Natural killer cell (primary cell): Measurements from ENCODE around the gene PCED1B. TPM values are rescaled to one million over a fixed set of nuclear protein-coding genes. Genes with fewer than 3 reads are reported as not detected.
"Not testable (repeated sequence)": the region's sequence is repeated elsewhere in the genome, so short reads cannot be mapped to it uniquely, and the experiment has no call there.

ENCODE experiments used
- ATAC-seq, 3 donors: fragments of 150-1000 bp in 2 of 3; fragments of 200-7000 bp in 1 of 3; cut with Tn5 transposase; 1 replicate in 1 of 3; 2 replicates in 2 of 3; pipeline ENCODE4 v1.10.0; 2021; ENCODE audit warnings: mild to moderate bottlenecking in 2 of 3, moderate library complexity in 2 of 3
- DNase-seq, 2 donors: peaks; one replicate each; pipeline versions ENCODE4 v3.0.0 to v3.0.0-alpha.2; 2013 to 2021; ENCODE audit warnings: mixed read lengths in 1 of 2
- H3K27ac ChIP-seq: one replicate; pipeline ENCODE4 v1.5.1; 2013; ENCODE audit warnings: mild to moderate bottlenecking, low read length
- H3K27me3 ChIP-seq: one replicate; pipeline ENCODE4 v1.6.1; 2013; ENCODE audit warnings: low read length; ENCODE audit not compliant: control insufficient read depth, insufficient read depth
- H3K36me3 ChIP-seq: one replicate; pipeline ENCODE4 v1.6.1; 2013; ENCODE audit warnings: low read length; ENCODE audit not compliant: control insufficient read depth, insufficient read depth
- H3K4me1 ChIP-seq: one replicate; pipeline ENCODE4 v1.6.1; 2013; ENCODE audit warnings: low read length; ENCODE audit not compliant: control insufficient read depth, insufficient read depth
- H3K4me3 ChIP-seq: one replicate; pipeline ENCODE4 v1.5.1; 2013; ENCODE audit warnings: low read length
- H3K9me3 ChIP-seq: one replicate; pipeline ENCODE4 v1.6.1; 2013; ENCODE audit warnings: low read length; ENCODE audit not compliant: control insufficient read depth, insufficient read depth
- H3K27ac Mint-ChIP-seq, 2 donors: one replicate each; pipeline ENCODE4 v1.8.0; 2022; ENCODE audit warnings: mild to moderate bottlenecking in 2 of 2, mixed read lengths in 2 of 2, moderate library complexity in 1 of 2
- H3K27me3 Mint-ChIP-seq, 2 donors: one replicate each; pipeline ENCODE4 v1.8.0; 2022; ENCODE audit warnings: low read depth in 2 of 2, mixed read lengths in 2 of 2
- H3K36me3 Mint-ChIP-seq: one replicate; pipeline ENCODE4 v1.8.0; 2022; ENCODE audit warnings: mixed read lengths
- H3K4me1 Mint-ChIP-seq, 2 donors: one replicate each; pipeline ENCODE4 v1.8.0; 2022; ENCODE audit warnings: mixed read lengths in 2 of 2
- H3K4me3 Mint-ChIP-seq: one replicate; pipeline ENCODE4 v1.8.0; 2022; ENCODE audit warnings: mild to moderate bottlenecking, moderate library complexity, mixed read lengths
- H3K9me3 Mint-ChIP-seq, 2 donors: one replicate each; pipeline ENCODE4 v1.8.0; 2022; ENCODE audit warnings: mixed read lengths in 2 of 2
- WGBS: methylation state at CpG from one replicate; pipeline ENCODE4 v1.1.7; 2013; ENCODE audit warnings: missing lambda C conversion rate; ENCODE audit not compliant: insufficient coverage; 5-methylcytosine and 5-hydroxymethylcytosine counted together
- intact Hi-C: fragments of 100-400 bp; cut with micrococcal nuclease; formaldehyde crosslinking; loops from one replicate; pipeline ENCODE4 v1.14.2; 2022
- total RNA-seq, 4 donors: library from RNA; stranded (reverse); fragments of 120-200 nt in 1 of 4; gene quantifications; one replicate each; pipeline versions ENCODE4 v1.2.3 to v1.2.4, GENCODE V29; 2013 to 2022
- TF ChIP-seq, protein P1 (sequence below): fragments of 200-600 bp; IDR thresholded peaks from one replicate; pipeline ENCODE4 v1.8.0; 2022; ENCODE audit warnings: antibody characterized with exemption

Gene PCED1B
- total RNA-seq, 3 donors from 2014 or later (not counting 1 experiment from before 2014, with no cell fraction given) = 30.2 to 35.9 (median 33.3) TPM

DNA sequence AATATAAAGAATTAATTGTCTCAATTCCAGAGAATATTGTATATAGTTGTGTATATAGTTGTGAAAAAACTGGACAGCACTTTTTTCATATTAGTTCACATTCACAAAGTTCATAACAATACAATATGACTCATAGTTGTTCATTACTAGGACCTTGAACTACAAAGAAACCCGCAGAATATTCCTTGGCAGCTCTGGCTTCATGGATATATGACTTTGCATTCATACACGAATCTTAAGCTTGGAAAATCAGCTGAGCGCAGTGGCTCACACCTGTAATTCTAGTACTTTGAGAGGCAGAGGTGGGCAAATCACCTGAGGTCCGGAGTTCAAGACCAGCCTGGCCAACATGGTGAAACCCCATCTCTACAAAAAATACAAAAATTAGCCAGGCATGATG, 38.1 kb upstream of the PCED1B start:
- H3K4me3 ChIP-seq = no peak overlapping the region
- 95% methylated on average over 4 of the region's 4 CpGs for WGBS
- H3K27ac ChIP-seq = no peak overlapping the region
- Mint-ChIP-seq H3K4me1 (no peaks in the 10 kb centered on the region), H3K9me3 (no peaks in the 10 kb centered on the region), H3K27me3 (peaks cover 2 to 8% of the 10 kb centered on the region in 2 donors), H3K4me3 (no peak overlapping the region), H3K36me3 (no peaks in the 10 kb centered on the region), H3K27ac (no peak overlapping the region)
- H3K9me3 ChIP-seq = no peaks in the 10 kb centered on the region
- TF ChIP-seq, protein P1, sequence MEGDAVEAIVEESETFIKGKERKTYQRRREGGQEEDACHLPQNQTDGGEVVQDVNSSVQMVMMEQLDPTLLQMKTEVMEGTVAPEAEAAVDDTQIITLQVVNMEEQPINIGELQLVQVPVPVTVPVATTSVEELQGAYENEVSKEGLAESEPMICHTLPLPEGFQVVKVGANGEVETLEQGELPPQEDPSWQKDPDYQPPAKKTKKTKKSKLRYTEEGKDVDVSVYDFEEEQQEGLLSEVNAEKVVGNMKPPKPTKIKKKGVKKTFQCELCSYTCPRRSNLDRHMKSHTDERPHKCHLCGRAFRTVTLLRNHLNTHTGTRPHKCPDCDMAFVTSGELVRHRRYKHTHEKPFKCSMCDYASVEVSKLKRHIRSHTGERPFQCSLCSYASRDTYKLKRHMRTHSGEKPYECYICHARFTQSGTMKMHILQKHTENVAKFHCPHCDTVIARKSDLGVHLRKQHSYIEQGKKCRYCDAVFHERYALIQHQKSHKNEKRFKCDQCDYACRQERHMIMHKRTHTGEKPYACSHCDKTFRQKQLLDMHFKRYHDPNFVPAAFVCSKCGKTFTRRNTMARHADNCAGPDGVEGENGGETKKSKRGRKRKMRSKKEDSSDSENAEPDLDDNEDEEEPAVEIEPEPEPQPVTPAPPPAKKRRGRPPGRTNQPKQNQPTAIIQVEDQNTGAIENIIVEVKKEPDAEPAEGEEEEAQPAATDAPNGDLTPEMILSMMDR = no peak
- no peak for ATAC-seq
- DNase-seq = no peak
- no peaks in the 10 kb centered on the region for H3K27me3 ChIP-seq
- no peaks in the 10 kb centered on the region for H3K36me3 ChIP-seq
- H3K4me1 ChIP-seq = no peaks in the 10 kb centered on the region
- intact Hi-C loops = no loop called here

DNA sequence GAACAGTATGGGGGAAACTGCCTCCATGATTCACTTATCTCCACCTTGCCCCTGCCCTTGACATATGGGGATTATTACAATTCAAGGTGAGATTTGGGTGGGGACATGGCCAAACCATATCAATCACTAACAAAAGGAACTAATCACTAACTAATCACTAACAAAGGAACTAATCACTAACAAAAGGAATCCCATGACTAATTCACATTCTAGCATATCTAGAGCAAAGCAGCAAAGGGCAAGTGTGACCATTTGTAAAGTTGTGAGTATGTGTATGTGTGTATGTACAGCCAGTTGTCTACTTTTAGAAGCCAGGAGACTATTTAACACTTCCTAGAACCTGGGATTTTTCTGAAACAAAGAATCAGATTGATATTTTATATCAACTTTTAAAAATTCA, 30.9 kb upstream of the PCED1B start:
- H3K4me3 Mint-ChIP-seq = no peak overlapping the region
- TF ChIP-seq, protein P1 = no peak
- peaks cover 3 to 8% of the 10 kb centered on the region in 2 donors for H3K27me3 Mint-ChIP-seq
- H3K9me3 Mint-ChIP-seq = peaks cover 2 to 7% of the 10 kb centered on the region in 2 donors
- intact Hi-C loops = no loop called here
- ATAC-seq (no peak), DNase-seq (no peak)
- peaks cover 11% of the 10 kb centered on the region for H3K36me3 Mint-ChIP-seq
- H3K27ac Mint-ChIP-seq = no peak overlapping the region
- no peaks in the 10 kb centered on the region for H3K4me1 Mint-ChIP-seq
- Histone ChIP-seq H3K4me1 (no peaks in the 10 kb centered on the region), H3K9me3 (peaks cover 10% of the 10 kb centered on the region), H3K36me3 (no peaks in the 10 kb centered on the region), H3K27ac (no peak overlapping the region), H3K27me3 (no peaks in the 10 kb centered on the region), H3K4me3 (no peak overlapping the region)

DNA sequence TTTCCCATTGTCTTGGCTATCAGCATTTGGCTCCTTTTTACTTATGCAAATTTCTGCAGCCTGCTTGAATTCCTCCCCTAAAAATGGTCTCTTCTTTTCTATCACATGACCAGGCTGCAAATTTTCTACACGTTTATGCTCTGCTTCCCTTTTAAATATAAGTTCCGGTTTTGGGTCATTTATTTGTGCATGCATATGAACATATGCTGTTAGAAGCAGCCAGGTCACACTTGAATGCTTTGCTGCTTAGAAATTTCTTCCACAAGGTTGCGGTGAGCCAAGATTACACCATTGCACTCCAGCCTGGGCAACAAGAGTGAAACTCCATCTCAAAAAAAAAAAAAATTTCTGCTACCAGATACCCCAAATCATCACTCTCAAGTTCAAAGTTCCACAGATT, 28.1 kb upstream of the PCED1B start:
- H3K27me3 ChIP-seq, intact Hi-C loops, H3K4me1 Mint-ChIP-seq, ATAC-seq, H3K4me3 Mint-ChIP-seq, H3K27ac ChIP-seq, DNase-seq, H3K4me1 ChIP-seq, H3K27ac Mint-ChIP-seq, H3K9me3 Mint-ChIP-seq, H3K27me3 Mint-ChIP-seq, H3K36me3 ChIP-seq, H3K4me3 ChIP-seq: not testable (repeated sequence)
- WGBS = 88% methylated on average over 3 of the region's 3 CpGs
- H3K9me3 ChIP-seq = peaks cover 10% of the 10 kb centered on the region
- peaks cover 11% of the 10 kb centered on the region for H3K36me3 Mint-ChIP-seq

DNA sequence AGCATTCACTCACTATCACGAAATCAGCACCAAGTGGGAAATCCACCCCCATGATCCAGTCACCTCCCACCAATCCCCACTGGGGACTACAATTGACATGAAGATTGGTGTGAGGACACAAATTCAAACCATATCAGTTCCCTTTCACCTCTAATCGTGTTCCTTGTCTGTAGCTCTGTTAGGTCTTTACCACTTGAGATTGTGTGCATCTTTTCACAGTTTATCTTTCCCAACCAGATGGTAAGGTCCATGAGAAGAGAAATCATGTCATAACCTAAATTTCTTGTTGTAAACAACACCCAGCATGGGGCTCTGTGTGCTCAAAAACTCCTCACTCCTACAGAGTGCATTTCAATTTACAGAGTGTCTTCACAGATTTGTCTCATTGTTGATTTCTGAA, 27.1 kb upstream of the PCED1B start:
- ATAC-seq = no peak
- Mint-ChIP-seq H3K27me3 (peaks cover 0 to 6% of the 10 kb centered on the region in 2 donors), H3K36me3 (peaks cover 11% of the 10 kb centered on the region)

More for the DNA sequence above, 27.1 kb upstream of the PCED1B start:
- Mint-ChIP-seq H3K4me3 (no peak overlapping the region), H3K9me3 (peaks cover 2 to 7% of the 10 kb centered on the region in 2 donors), H3K27ac (no peak overlapping the region), H3K4me1 (no peaks in the 10 kb centered on the region)
- Histone ChIP-seq H3K4me3 (no peak overlapping the region), H3K9me3 (peaks cover 16% of the 10 kb centered on the region), H3K27me3 (no peaks in the 10 kb centered on the region), H3K4me1 (no peaks in the 10 kb centered on the region), H3K27ac (no peak overlapping the region), H3K36me3 (no peaks in the 10 kb centered on the region)
- intact Hi-C loops = no loop called here
- 92% methylated on average over 2 of the region's 2 CpGs for WGBS
- TF ChIP-seq, protein P1 = no peak
- DNase-seq = no peak
